Measurements from ENCODE around the gene SKI. TPM values are rescaled to one million over a fixed set of nuclear protein-coding genes. Genes with fewer than 3 reads are reported as not detected.

Gene SKI
- total RNA-seq, 1 donor from 2014 or later = 132 TPM

DNA sequence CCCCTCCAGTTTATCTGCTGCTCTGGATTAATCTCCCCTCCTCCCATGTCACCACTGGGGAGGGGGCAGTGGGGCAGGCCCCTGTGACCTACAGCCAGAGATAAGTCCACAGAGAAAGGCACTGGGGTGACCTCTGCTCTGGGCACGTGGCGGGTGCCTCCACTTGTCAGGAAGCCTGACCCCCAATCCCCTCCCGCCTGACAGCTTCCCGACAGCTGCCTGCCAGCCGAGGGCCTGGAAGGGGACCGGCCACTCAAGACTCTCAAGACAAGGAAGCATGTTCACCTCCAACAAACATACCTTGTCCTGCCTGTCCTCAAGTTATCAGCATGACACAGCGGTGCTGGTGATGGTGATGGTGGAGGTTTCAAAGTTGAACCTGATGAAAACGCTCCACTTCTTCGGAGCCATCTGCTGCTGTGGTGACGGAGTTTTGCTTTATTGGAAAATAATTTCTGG lies 30.4 kb upstream of the SKI start:
- DNase-seq (ENCODE audit: extremely low spot score, unreplicated experiment) = no peak
- H3K27ac Mint-ChIP-seq (ENCODE audit: unreplicated experiment) = no peak overlapping the region
- H3K4me1 Mint-ChIP-seq (ENCODE audit: unreplicated experiment) = peaks cover 14% of the 10 kb centered on the region
- H3K9me3 Mint-ChIP-seq (ENCODE audit: unreplicated experiment) = no peaks in the 10 kb centered on the region
- H3K36me3 Mint-ChIP-seq (ENCODE audit: unreplicated experiment) = no peaks in the 10 kb centered on the region
- H3K4me3 Mint-ChIP-seq (ENCODE audit: unreplicated experiment) = no peak overlapping the region
- TF ChIP-seq, protein P1, sequence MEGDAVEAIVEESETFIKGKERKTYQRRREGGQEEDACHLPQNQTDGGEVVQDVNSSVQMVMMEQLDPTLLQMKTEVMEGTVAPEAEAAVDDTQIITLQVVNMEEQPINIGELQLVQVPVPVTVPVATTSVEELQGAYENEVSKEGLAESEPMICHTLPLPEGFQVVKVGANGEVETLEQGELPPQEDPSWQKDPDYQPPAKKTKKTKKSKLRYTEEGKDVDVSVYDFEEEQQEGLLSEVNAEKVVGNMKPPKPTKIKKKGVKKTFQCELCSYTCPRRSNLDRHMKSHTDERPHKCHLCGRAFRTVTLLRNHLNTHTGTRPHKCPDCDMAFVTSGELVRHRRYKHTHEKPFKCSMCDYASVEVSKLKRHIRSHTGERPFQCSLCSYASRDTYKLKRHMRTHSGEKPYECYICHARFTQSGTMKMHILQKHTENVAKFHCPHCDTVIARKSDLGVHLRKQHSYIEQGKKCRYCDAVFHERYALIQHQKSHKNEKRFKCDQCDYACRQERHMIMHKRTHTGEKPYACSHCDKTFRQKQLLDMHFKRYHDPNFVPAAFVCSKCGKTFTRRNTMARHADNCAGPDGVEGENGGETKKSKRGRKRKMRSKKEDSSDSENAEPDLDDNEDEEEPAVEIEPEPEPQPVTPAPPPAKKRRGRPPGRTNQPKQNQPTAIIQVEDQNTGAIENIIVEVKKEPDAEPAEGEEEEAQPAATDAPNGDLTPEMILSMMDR (IDR thresholded peaks at IDR 0.05) = no peak
- H3K27me3 Mint-ChIP-seq (ENCODE audit: unreplicated experiment) = no peaks in the 10 kb centered on the region

- Mint-ChIP-seq H3K27me3 (ENCODE audit: unreplicated experiment) (no peaks in the 10 kb centered on the region), H3K36me3 (ENCODE audit: unreplicated experiment) (no peaks in the 10 kb centered on the region), H3K4me3 (ENCODE audit: unreplicated experiment) (no peak overlapping the region), H3K4me1 (ENCODE audit: unreplicated experiment) (peaks cover 9% of the 10 kb centered on the region), H3K27ac (ENCODE audit: unreplicated experiment) (peak overlapping the region; percentile 72), H3K9me3 (ENCODE audit: unreplicated experiment) (no peaks in the 10 kb centered on the region)
- TF ChIP-seq, protein P1 (IDR thresholded peaks at IDR 0.05) = no peak
- DNase-seq (ENCODE audit: extremely low spot score, unreplicated experiment) = no peak
Observed at GRCh38 chr1:2198571-2198970, 29.5 kb upstream of the SKI start.

- Mint-ChIP-seq H3K27me3 (ENCODE audit: unreplicated experiment) (no peaks in the 10 kb centered on the region), H3K27ac (ENCODE audit: unreplicated experiment) (peak overlapping the region; percentile 72), H3K9me3 (ENCODE audit: unreplicated experiment) (no peaks in the 10 kb centered on the region), H3K4me1 (ENCODE audit: unreplicated experiment) (peaks cover 9% of the 10 kb centered on the region), H3K36me3 (ENCODE audit: unreplicated experiment) (no peaks in the 10 kb centered on the region), H3K4me3 (ENCODE audit: unreplicated experiment) (peak overlapping the region; percentile 42)
- TF ChIP-seq, protein P1 (IDR thresholded peaks at IDR 0.05) = no peak
- no peak for DNase-seq (ENCODE audit: extremely low spot score, unreplicated experiment)
Observed at GRCh38 chr1:2199042-2199810, 28.9 kb upstream of the SKI start.

DNA sequence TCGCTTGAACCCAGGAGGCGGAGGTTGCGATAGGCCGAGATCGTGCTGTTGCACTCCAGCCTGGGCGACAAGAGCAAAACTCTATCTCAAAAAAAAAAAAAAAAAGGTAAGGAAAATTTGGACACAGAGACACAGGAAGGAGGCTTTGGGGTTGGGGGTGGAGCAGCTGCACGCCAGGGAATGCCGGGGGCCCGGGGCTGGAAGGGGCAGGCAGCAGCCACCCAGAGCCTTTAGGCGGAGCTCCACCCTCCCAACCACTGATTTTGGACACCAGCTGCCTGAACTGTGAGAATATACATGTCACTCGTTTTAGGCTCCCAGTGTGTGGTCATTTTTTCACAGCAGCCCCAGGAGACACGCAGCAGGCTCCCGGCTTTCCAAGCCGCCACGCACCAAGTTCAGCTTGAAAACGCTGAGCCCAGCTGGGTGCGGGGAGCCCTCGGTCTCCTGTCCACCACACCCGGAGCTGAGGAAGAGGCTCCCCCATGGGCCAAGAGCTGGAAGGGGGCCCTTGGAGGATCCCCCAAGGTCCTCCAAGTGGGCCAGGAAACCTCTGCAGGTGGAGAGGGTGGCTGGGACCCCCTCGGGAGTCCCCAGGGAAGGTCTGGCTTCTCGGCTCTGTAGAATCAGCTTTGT lies 27.7 kb upstream of the SKI start:
- TF ChIP-seq, protein P1 (IDR thresholded peaks at IDR 0.05) = no peak
- H3K27ac Mint-ChIP-seq (ENCODE audit: unreplicated experiment) = no peak overlapping the region
- no peak for DNase-seq (ENCODE audit: extremely low spot score, unreplicated experiment)
- H3K9me3 Mint-ChIP-seq (ENCODE audit: unreplicated experiment) = no peaks in the 10 kb centered on the region
- no peaks in the 10 kb centered on the region for H3K36me3 Mint-ChIP-seq (ENCODE audit: unreplicated experiment)
- no peak overlapping the region for H3K4me3 Mint-ChIP-seq (ENCODE audit: unreplicated experiment)
- H3K27me3 Mint-ChIP-seq (ENCODE audit: unreplicated experiment) = no peaks in the 10 kb centered on the region
- H3K4me1 Mint-ChIP-seq (ENCODE audit: unreplicated experiment) = peaks cover 11% of the 10 kb centered on the region

GRCh38 chr1:2201062-2201461 lies 27.1 kb upstream of the SKI start:
- H3K27me3 Mint-ChIP-seq (ENCODE audit: unreplicated experiment) = no peaks in the 10 kb centered on the region
- H3K27ac Mint-ChIP-seq (ENCODE audit: unreplicated experiment) = no peak overlapping the region
- no peaks in the 10 kb centered on the region for H3K36me3 Mint-ChIP-seq (ENCODE audit: unreplicated experiment)
- peaks cover 14% of the 10 kb centered on the region for H3K4me1 Mint-ChIP-seq (ENCODE audit: unreplicated experiment)
- TF ChIP-seq, protein P1 (IDR thresholded peaks at IDR 0.05) = no peak
- H3K4me3 Mint-ChIP-seq (ENCODE audit: unreplicated experiment) = no peak overlapping the region
- no peaks in the 10 kb centered on the region for H3K9me3 Mint-ChIP-seq (ENCODE audit: unreplicated experiment)
- no peak for DNase-seq (ENCODE audit: extremely low spot score, unreplicated experiment)

All from osteocyte (in vitro differentiated cells).